Peyer's patch (tissue), 4 donors: Measurements from ENCODE around the gene RPGRIP1L.

Experiments used
- POLR2A ChIP-seq, 2 donors: fragments of 450-650 bp; IDR thresholded peaks; one replicate each; pipeline ENCODE4 v1.5.1; 2017; ENCODE audit warnings: antibody characterized with exemption in 2 of 2, mild to moderate bottlenecking in 2 of 2, moderate library complexity in 2 of 2
- TF ChIP-seq, protein P1 (sequence below), 6 experiments: fragments of 450-650 bp in 4 of 6; fragments of 200-600 bp in 2 of 6; sonication (generic) in 1 of 6; IDR thresholded peaks; one replicate each; pipeline ENCODE4 v1.5.1; 2017 to 2019; ENCODE audit warnings: antibody characterized with exemption in 6 of 6, mild to moderate bottlenecking in 3 of 6, moderate library complexity in 1 of 6

DNA sequence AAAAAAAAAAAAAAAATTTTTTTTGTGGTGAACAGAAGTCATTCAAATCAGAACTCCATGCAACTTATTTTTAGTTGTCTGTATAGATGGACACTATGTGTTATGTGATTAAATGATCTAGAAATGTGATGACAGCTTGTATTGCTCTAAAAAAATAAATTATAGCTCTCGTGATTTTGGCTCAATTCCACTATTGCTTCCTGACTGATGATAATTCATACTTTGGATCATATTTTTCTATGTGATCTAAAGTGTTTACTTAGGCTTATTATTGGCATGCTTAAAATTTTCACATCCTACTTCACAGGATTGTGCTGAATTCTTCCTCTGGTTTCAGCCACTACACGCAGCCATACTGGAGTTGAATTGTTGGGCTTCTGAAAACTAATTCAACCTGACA lies 76.8 kb downstream of the RPGRIP1L start:
- TF ChIP-seq, protein P1, sequence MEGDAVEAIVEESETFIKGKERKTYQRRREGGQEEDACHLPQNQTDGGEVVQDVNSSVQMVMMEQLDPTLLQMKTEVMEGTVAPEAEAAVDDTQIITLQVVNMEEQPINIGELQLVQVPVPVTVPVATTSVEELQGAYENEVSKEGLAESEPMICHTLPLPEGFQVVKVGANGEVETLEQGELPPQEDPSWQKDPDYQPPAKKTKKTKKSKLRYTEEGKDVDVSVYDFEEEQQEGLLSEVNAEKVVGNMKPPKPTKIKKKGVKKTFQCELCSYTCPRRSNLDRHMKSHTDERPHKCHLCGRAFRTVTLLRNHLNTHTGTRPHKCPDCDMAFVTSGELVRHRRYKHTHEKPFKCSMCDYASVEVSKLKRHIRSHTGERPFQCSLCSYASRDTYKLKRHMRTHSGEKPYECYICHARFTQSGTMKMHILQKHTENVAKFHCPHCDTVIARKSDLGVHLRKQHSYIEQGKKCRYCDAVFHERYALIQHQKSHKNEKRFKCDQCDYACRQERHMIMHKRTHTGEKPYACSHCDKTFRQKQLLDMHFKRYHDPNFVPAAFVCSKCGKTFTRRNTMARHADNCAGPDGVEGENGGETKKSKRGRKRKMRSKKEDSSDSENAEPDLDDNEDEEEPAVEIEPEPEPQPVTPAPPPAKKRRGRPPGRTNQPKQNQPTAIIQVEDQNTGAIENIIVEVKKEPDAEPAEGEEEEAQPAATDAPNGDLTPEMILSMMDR (IDR thresholded peaks at IDR 0.05) = no peak
- no peak for TF ChIP-seq POLR2A (IDR thresholded peaks at IDR 0.05)
